HepG2 (cell line): Measurements from ENCODE around the gene CHCHD5. TPM values are rescaled to one million over a fixed set of nuclear protein-coding genes. Genes with fewer than 3 reads are reported as not detected.

Experiments used
- HNF4G ChIP-seq, 2 experiments: sonication (generic) in 1 of 2; formaldehyde crosslinking in 1 of 2; IDR thresholded peaks; 2 replicates each; pipeline versions ENCODE4 v1.4.0 to v1.6.1; 2011 to 2020; ENCODE audit warnings: borderline replicate concordance in 2 of 2, low read depth in 2 of 2, mild to moderate bottlenecking in 2 of 2, low read length in 1 of 2, missing genetic modification reagents in 1 of 2, moderate library complexity in 1 of 2
- KLF11 ChIP-seq: IDR thresholded peaks from 2 replicates; pipeline ENCODE4 v1.6.1; 2016; ENCODE audit warnings: missing compliant biosample characterization
- NCOA1 ChIP-seq: sonication (generic); formaldehyde crosslinking; IDR thresholded peaks from 2 replicates; pipeline ENCODE4 v1.9.0; 2021; ENCODE audit warnings: missing genetic modification reagents
- YEATS2 ChIP-seq: sonication (generic); formaldehyde crosslinking; IDR thresholded peaks from 2 replicates; pipeline ENCODE4 v1.4.0; 2020; ENCODE audit warnings: missing genetic modification reagents, borderline replicate concordance
- ZKSCAN5 ChIP-seq: sonication (generic); formaldehyde crosslinking; IDR thresholded peaks from 2 replicates; pipeline ENCODE4 v1.5.1; 2020; ENCODE audit warnings: mild to moderate bottlenecking, missing genetic modification reagents
- ZNF180 ChIP-seq: sonication (generic); formaldehyde crosslinking; IDR thresholded peaks from 2 replicates; pipeline ENCODE4 v1.4.0; 2020; ENCODE audit warnings: low read depth, missing genetic modification reagents, borderline replicate concordance
- ZNF296 ChIP-seq: sonication (generic); formaldehyde crosslinking; conservative IDR thresholded peaks from 2 replicates; pipeline ENCODE4 v1.5.0; 2020; ENCODE audit warnings: mild to moderate bottlenecking, missing genetic modification reagents
- ZNF329 ChIP-seq: sonication (generic); formaldehyde crosslinking; IDR thresholded peaks from 2 replicates; pipeline ENCODE4 v1.9.0; 2021; ENCODE audit warnings: low read depth, mild to moderate bottlenecking, missing genetic modification reagents
- ZNF414 ChIP-seq: sonication (generic); formaldehyde crosslinking; IDR thresholded peaks from 2 replicates; pipeline ENCODE4 v1.5.0; 2020; ENCODE audit warnings: missing genetic modification reagents
- ZNF547 ChIP-seq: sonication (generic); formaldehyde crosslinking; IDR thresholded peaks from 2 replicates; pipeline ENCODE4 v1.5.1; 2020; ENCODE audit warnings: mild to moderate bottlenecking, missing genetic modification reagents
- ZNF7 ChIP-seq: IDR thresholded peaks from 2 replicates; pipeline ENCODE4 v1.6.1; 2016; ENCODE audit warnings: missing biosample characterization, missing genetic modification reagents
- ZNF737 ChIP-seq: sonication (generic); formaldehyde crosslinking; IDR thresholded peaks from 2 replicates; pipeline ENCODE4 v1.5.0; 2020; ENCODE audit warnings: missing genetic modification reagents, mild to moderate bottlenecking, borderline replicate concordance
- ZNF772 ChIP-seq: sonication (generic); formaldehyde crosslinking; IDR thresholded peaks from 2 replicates; pipeline ENCODE4 v1.5.0; 2020; ENCODE audit warnings: mild to moderate bottlenecking, missing genetic modification reagents
- ZNF782 ChIP-seq: sonication (generic); formaldehyde crosslinking; IDR thresholded peaks from 2 replicates; pipeline ENCODE4 v1.4.0; 2020; ENCODE audit warnings: missing genetic modification reagents, mild to moderate bottlenecking, borderline replicate concordance
- ZZZ3 ChIP-seq: sonication (generic); formaldehyde crosslinking; IDR thresholded peaks from 2 replicates; pipeline ENCODE4 v1.4.0; 2020; ENCODE audit warnings: missing genetic modification reagents, mild to moderate bottlenecking, borderline replicate concordance
- polyA plus RNA-seq, 8 experiments: library from polyadenylated mRNA; depleted of rRNA in 3 of 8; stranded (reverse) in 7 of 8; unstranded in 1 of 8; fragments of >200 nt; fragmentation: Illumina TruSeq in 4 of 8; extraction: Trizol in 4 of 8; gene quantifications; 2 replicates each; pipeline versions ENCODE4 v1.2.1 to v1.2.3, GENCODE V29; 2011 to 2016; ENCODE audit warnings: low read depth in 4 of 8, missing spikeins in 1 of 8, mixed read lengths in 1 of 8; ENCODE audit not compliant: insufficient read depth in 1 of 8
- total RNA-seq, 5 experiments: library from RNA; depleted of rRNA; stranded (reverse); fragments of >200 nt; fragmentation: Illumina TruSeq; extraction: Trizol; gene quantifications; 2 replicates each; pipeline ENCODE4 v1.2.3, GENCODE V29; 2016; ENCODE audit warnings: low read depth in 1 of 5
- TF ChIP-seq, protein P1 (sequence below): sonication (generic); formaldehyde crosslinking; IDR thresholded peaks from 2 replicates; pipeline ENCODE4 v1.8.0; 2022; ENCODE audit warnings: mild to moderate bottlenecking, missing genetic modification reagents, moderate library complexity
- TF ChIP-seq, protein P2 (sequence below): sonication (generic); formaldehyde crosslinking; IDR thresholded peaks from 2 replicates; pipeline ENCODE4 v1.4.0; 2020; ENCODE audit warnings: missing genetic modification reagents
- TF ChIP-seq, protein P3 (sequence below), 2 experiments: fragments of 450-650 bp in 1 of 2; sonication (generic) in 1 of 2; formaldehyde crosslinking; IDR thresholded peaks; 2 replicates each; pipeline versions ENCODE4 v1.5.0 to v1.8.0; 2020 to 2022; ENCODE audit warnings: mild to moderate bottlenecking in 1 of 2, missing genetic modification reagents in 1 of 2
- TF ChIP-seq, protein P4 (sequence below): sonication (generic); formaldehyde crosslinking; IDR thresholded peaks from 2 replicates; pipeline ENCODE4 v1.4.0; 2020; ENCODE audit warnings: mild to moderate bottlenecking, missing genetic modification reagents

The CHCHD5 gene
- total and polyA plus RNA-seq, 2 of the 13 experiments (the other 11 are each of a cell fraction or from before 2014, with no cell fraction given), result 19.0 to 23.9 TPM

- TF ChIP-seq, protein P1, sequence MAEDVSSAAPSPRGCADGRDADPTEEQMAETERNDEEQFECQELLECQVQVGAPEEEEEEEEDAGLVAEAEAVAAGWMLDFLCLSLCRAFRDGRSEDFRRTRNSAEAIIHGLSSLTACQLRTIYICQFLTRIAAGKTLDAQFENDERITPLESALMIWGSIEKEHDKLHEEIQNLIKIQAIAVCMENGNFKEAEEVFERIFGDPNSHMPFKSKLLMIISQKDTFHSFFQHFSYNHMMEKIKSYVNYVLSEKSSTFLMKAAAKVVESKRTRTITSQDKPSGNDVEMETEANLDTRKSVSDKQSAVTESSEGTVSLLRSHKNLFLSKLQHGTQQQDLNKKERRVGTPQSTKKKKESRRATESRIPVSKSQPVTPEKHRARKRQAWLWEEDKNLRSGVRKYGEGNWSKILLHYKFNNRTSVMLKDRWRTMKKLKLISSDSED (CRISPR knock-in tag), result no peak
- TF ChIP-seq ZNF772, result peak; percentile 63
- no peak for TF ChIP-seq ZNF7 (CRISPR knock-in tag)
- TF ChIP-seq, protein P2, sequence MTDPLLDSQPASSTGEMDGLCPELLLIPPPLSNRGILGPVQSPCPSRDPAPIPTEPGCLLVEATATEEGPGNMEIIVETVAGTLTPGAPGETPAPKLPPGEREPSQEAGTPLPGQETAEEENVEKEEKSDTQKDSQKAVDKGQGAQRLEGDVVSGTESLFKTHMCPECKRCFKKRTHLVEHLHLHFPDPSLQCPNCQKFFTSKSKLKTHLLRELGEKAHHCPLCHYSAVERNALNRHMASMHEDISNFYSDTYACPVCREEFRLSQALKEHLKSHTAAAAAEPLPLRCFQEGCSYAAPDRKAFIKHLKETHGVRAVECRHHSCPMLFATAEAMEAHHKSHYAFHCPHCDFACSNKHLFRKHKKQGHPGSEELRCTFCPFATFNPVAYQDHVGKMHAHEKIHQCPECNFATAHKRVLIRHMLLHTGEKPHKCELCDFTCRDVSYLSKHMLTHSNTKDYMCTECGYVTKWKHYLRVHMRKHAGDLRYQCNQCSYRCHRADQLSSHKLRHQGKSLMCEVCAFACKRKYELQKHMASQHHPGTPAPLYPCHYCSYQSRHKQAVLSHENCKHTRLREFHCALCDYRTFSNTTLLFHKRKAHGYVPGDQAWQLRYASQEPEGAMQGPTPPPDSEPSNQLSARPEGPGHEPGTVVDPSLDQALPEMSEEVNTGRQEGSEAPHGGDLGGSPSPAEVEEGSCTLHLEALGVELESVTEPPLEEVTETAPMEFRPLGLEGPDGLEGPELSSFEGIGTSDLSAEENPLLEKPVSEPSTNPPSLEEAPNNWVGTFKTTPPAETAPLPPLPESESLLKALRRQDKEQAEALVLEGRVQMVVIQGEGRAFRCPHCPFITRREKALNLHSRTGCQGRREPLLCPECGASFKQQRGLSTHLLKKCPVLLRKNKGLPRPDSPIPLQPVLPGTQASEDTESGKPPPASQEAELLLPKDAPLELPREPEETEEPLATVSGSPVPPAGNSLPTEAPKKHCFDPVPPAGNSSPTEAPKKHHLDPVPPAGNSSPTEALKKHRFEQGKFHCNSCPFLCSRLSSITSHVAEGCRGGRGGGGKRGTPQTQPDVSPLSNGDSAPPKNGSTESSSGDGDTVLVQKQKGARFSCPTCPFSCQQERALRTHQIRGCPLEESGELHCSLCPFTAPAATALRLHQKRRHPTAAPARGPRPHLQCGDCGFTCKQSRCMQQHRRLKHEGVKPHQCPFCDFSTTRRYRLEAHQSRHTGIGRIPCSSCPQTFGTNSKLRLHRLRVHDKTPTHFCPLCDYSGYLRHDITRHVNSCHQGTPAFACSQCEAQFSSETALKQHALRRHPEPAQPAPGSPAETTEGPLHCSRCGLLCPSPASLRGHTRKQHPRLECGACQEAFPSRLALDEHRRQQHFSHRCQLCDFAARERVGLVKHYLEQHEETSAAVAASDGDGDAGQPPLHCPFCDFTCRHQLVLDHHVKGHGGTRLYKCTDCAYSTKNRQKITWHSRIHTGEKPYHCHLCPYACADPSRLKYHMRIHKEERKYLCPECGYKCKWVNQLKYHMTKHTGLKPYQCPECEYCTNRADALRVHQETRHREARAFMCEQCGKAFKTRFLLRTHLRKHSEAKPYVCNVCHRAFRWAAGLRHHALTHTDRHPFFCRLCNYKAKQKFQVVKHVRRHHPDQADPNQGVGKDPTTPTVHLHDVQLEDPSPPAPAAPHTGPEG (CRISPR knock-in tag), result no peak; the same call in 1 of the 2 replicates
- TF ChIP-seq ZKSCAN5 (CRISPR knock-in tag), result no peak
- TF ChIP-seq NCOA1 (CRISPR knock-in tag), result peak; percentile 89; the same call in 1 of the 2 replicates
- TF ChIP-seq ZNF180 (CRISPR knock-in tag), result 0 out of 2 replicates have a peak, but pooled peaks have one; percentile 34
- TF ChIP-seq ZZZ3 (CRISPR knock-in tag), result no peak; the same call in 1 of the 2 replicates
- peak; percentile 87 for TF ChIP-seq YEATS2 (CRISPR knock-in tag)
- peak; percentile 62; the same call in 1 of the 2 replicates for TF ChIP-seq HNF4G (IDR thresholded peaks at IDR 0.05; ENCODE audit: borderline replicate concordance, low read depth, low read length)
- TF ChIP-seq HNF4G (CRISPR knock-in tag; IDR thresholded peaks at IDR 0.05; ENCODE audit: borderline replicate concordance, low read depth), result no peak; the same call in 1 of the 2 replicates
- TF ChIP-seq KLF11, result peak; percentile 19; the same call in 1 of the 2 replicates
- TF ChIP-seq ZNF296 (CRISPR knock-in tag), result 0 out of 2 replicates have a peak, but pooled peaks have one; percentile 5
- TF ChIP-seq, protein P3, sequence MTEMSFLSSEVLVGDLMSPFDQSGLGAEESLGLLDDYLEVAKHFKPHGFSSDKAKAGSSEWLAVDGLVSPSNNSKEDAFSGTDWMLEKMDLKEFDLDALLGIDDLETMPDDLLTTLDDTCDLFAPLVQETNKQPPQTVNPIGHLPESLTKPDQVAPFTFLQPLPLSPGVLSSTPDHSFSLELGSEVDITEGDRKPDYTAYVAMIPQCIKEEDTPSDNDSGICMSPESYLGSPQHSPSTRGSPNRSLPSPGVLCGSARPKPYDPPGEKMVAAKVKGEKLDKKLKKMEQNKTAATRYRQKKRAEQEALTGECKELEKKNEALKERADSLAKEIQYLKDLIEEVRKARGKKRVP (CRISPR knock-in tag; IDR thresholded peaks at IDR 0.05), result peak in 1 of 2 experiments; percentile 93; a peak in 2 of 4 replicates
- TF ChIP-seq ZNF782 (CRISPR knock-in tag), result peak; percentile 45; the same call in 1 of the 2 replicates
- TF ChIP-seq ZNF737 (CRISPR knock-in tag), result no peak; the same call in none of the 2 replicates
- TF ChIP-seq, protein P4, sequence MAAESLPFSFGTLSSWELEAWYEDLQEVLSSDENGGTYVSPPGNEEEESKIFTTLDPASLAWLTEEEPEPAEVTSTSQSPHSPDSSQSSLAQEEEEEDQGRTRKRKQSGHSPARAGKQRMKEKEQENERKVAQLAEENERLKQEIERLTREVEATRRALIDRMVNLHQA (CRISPR knock-in tag), result no peak; the same call in 1 of the 2 replicates
- no peak for TF ChIP-seq ZNF547
- peak; percentile 54; the same call in 1 of the 2 replicates for TF ChIP-seq ZNF329 (CRISPR knock-in tag)
- TF ChIP-seq ZNF414 (CRISPR knock-in tag), result peak; percentile 98
Observed at GRCh38 chr2:112584134-112584890, at the start of gene CHCHD5 (continued).
